Upper lobe of left lung (tissue), 6 donors: ENCODE results near the gene C2orf76. TPM values are rescaled to one million over a fixed set of nuclear protein-coding genes. Genes with fewer than 3 reads are reported as not detected.

Experiments used
- ATAC-seq, 2 donors: fragments of 200-7000 bp; cut with Tn5 transposase; one replicate each; pipeline ENCODE4 v1.9.1; 2022; ENCODE audit warnings: mild to moderate bottlenecking in 2 of 2, moderate library complexity in 2 of 2; ENCODE audit not compliant: low FRiP score in 2 of 2
- DNase-seq, 2 donors: peaks; one replicate each; pipeline ENCODE4 v3.0.0-alpha.2; 2019 to 2020
- H3K27ac ChIP-seq, 4 donors: fragments of 200-600 bp; sonication (generic); one replicate each; pipeline ENCODE4 v1.5.1; 2016 to 2019
- H3K27me3 ChIP-seq, 4 donors: fragments of 200-600 bp; sonication (generic); one replicate each; pipeline ENCODE4 v1.5.1; 2017 to 2019
- H3K36me3 ChIP-seq, 4 donors: fragments of 200-600 bp; sonication (generic); one replicate each; pipeline ENCODE4 v1.5.1; 2016 to 2019
- H3K4me1 ChIP-seq, 4 donors: fragments of 200-600 bp; sonication (generic); one replicate each; pipeline ENCODE4 v1.5.1; 2018 to 2019
- H3K4me3 ChIP-seq, 4 donors: fragments of 200-600 bp; sonication (generic); one replicate each; pipeline ENCODE4 v1.5.1; 2017 to 2019; ENCODE audit warnings: mild to moderate bottlenecking in 2 of 4, moderate library complexity in 1 of 4
- H3K9me3 ChIP-seq, 4 donors: fragments of 200-600 bp; sonication (generic); one replicate each; pipeline ENCODE4 v1.5.1; 2018 to 2019
- CTCF ChIP-seq, 6 experiments: fragments of 450-650 bp in 4 of 6; fragments of 200-600 bp in 2 of 6; sonication (generic) in 2 of 6; IDR thresholded peaks; one replicate each; pipeline ENCODE4 v1.5.1; 2016 to 2019; ENCODE audit warnings: antibody characterized with exemption in 6 of 6
- EP300 ChIP-seq, 4 donors: sonication (generic); formaldehyde crosslinking; IDR thresholded peaks; one replicate each; pipeline ENCODE4 v1.5.1; 2017; ENCODE audit warnings: antibody characterized with exemption in 4 of 4, control low read depth in 2 of 4
- POLR2A ChIP-seq, 4 donors: fragments of 450-650 bp; IDR thresholded peaks; one replicate each; pipeline ENCODE4 v1.5.1; 2016 to 2017; ENCODE audit warnings: antibody characterized with exemption in 4 of 4, mild to moderate bottlenecking in 2 of 4
- POLR2AphosphoS5 ChIP-seq, 2 donors: sonication (generic); formaldehyde crosslinking; IDR thresholded peaks; one replicate each; pipeline ENCODE4 v1.5.1; 2017; ENCODE audit warnings: antibody characterized with exemption in 2 of 2
- WGBS, 2 donors: methylation state at CpG; one replicate each; pipeline ENCODE4 v1.1.5; 2017 to 2018; 5-methylcytosine and 5-hydroxymethylcytosine counted together
- total RNA-seq, 6 donors: library from RNA; depleted of rRNA in 4 of 6; stranded (reverse); fragments of >200 nt in 4 of 6; gene quantifications; one replicate each; pipeline versions ENCODE4 v1.1.0 to v1.2.1, GENCODE V29; 2016 to 2021
- donor health status: DM: no; HTN: no; CAD: no; lungs with moderate emphysema.
- donor health status: DM: no; HTN: yes; CAD: no; lungs with severe emphysema.

C2orf76 gene
- total RNA-seq, 6 donors from 2014 or later: 3.3 to 14.7 (median 6.2) TPM; not detected in 1

- Histone ChIP-seq H3K36me3 (peaks cover 4 to 21% (median 15%) of the 10 kb centered on the region in 4 donors), H3K27ac (peak overlapping the region in 1 of 4 donors; percentile 93), H3K27me3 (no peaks in the 10 kb centered on the region), H3K4me3 (peak overlapping the region in 3 of 4 donors; percentile 61 to 80 (median 74)), H3K4me1 (peaks cover 19 to 38% (median 27%) of the 10 kb centered on the region in 4 donors), H3K9me3 (no peaks in the 10 kb centered on the region)
- WGBS, 2 donors: 51 to 62% methylated on average over 6 of the region's 6 CpGs
- no peak for DNase-seq
- TF ChIP-seq POLR2AphosphoS5 (IDR thresholded peaks at IDR 0.05) (no peak), EP300 (IDR thresholded peaks at IDR 0.05) (no peak), POLR2A (IDR thresholded peaks at IDR 0.05) (no peak), CTCF (IDR thresholded peaks at IDR 0.05) (no peak)
- ATAC-seq: no peak
Measured at GRCh38 chr2:119365436-119365835, 1.2 kb downstream of the C2orf76 start.

GRCh38 chr2:119364798-119365197 is 1.8 kb downstream of the C2orf76 start:
- ATAC-seq: no peak
- TF ChIP-seq CTCF (IDR thresholded peaks at IDR 0.05): no peak
- TF ChIP-seq POLR2AphosphoS5 (IDR thresholded peaks at IDR 0.05): no peak
- no peak for TF ChIP-seq POLR2A (IDR thresholded peaks at IDR 0.05)
- no peak for TF ChIP-seq EP300 (IDR thresholded peaks at IDR 0.05)
- no peak for DNase-seq
- H3K4me3 ChIP-seq: no peak overlapping the region
- H3K27me3 ChIP-seq: no peaks in the 10 kb centered on the region
- 85 to 94% methylated on average over 6 of the region's 6 CpGs for WGBS, 2 donors
- no peak overlapping the region for H3K27ac ChIP-seq
- peaks cover 19 to 38% (median 26%) of the 10 kb centered on the region in 4 donors for H3K4me1 ChIP-seq
- no peaks in the 10 kb centered on the region for H3K9me3 ChIP-seq
- peaks cover 0 to 14% (median 12%) of the 10 kb centered on the region in 4 donors for H3K36me3 ChIP-seq

GRCh38 chr2:119360423-119360966 is 6.1 kb downstream of the C2orf76 start:
- peaks cover 4 to 9% (median 8%) of the 10 kb centered on the region in 4 donors for H3K4me1 ChIP-seq
- no peak overlapping the region for H3K27ac ChIP-seq
- no peak overlapping the region for H3K4me3 ChIP-seq
- no peaks in the 10 kb centered on the region for H3K27me3 ChIP-seq
- TF ChIP-seq EP300 (IDR thresholded peaks at IDR 0.05) (no peak), POLR2A (IDR thresholded peaks at IDR 0.05) (no peak), POLR2AphosphoS5 (IDR thresholded peaks at IDR 0.05) (no peak), CTCF (IDR thresholded peaks at IDR 0.05) (no peak)
- WGBS, 2 donors: 95 to 97% methylated on average over 2 of the region's 2 CpGs
- no peaks in the 10 kb centered on the region for H3K36me3 ChIP-seq
- ATAC-seq (no peak), DNase-seq (no peak)
- H3K9me3 ChIP-seq: no peaks in the 10 kb centered on the region

GRCh38 chr2:119359774-119360173 is 6.9 kb downstream of the C2orf76 start:
- ATAC-seq (no peak), DNase-seq (no peak)
- Histone ChIP-seq H3K27ac (no peak overlapping the region), H3K9me3 (no peaks in the 10 kb centered on the region), H3K4me3 (no peak overlapping the region), H3K4me1 (peaks cover 0 to 5% (median 2%) of the 10 kb centered on the region in 4 donors), H3K36me3 (no peaks in the 10 kb centered on the region), H3K27me3 (no peaks in the 10 kb centered on the region)
- TF ChIP-seq POLR2AphosphoS5 (IDR thresholded peaks at IDR 0.05) (no peak), EP300 (IDR thresholded peaks at IDR 0.05) (no peak), CTCF (IDR thresholded peaks at IDR 0.05) (no peak), POLR2A (IDR thresholded peaks at IDR 0.05) (no peak)
- WGBS, 2 donors: 83 to 92% methylated on average over 6 of the region's 6 CpGs

- Histone ChIP-seq H3K27me3 (no peaks in the 10 kb centered on the region), H3K36me3 (no peaks in the 10 kb centered on the region), H3K27ac (no peak overlapping the region), H3K4me3 (no peak overlapping the region), H3K9me3 (no peaks in the 10 kb centered on the region), H3K4me1 (peaks cover 0 to 3% (median 2%) of the 10 kb centered on the region in 4 donors)
- TF ChIP-seq EP300 (IDR thresholded peaks at IDR 0.05) (no peak), POLR2A (IDR thresholded peaks at IDR 0.05) (no peak), POLR2AphosphoS5 (IDR thresholded peaks at IDR 0.05) (no peak), CTCF (IDR thresholded peaks at IDR 0.05) (no peak)
- 77 to 97% methylated on average over 1 of the region's 1 CpG for WGBS, 2 donors
- ATAC-seq (no peak), DNase-seq (no peak)
Measured at GRCh38 chr2:119354860-119355259, 11.8 kb downstream of the C2orf76 start.
